Glomerular visceral epithelial cell (primary cell): ENCODE data around the gene FAM185A.
A peak's percentile ranks its signal among the peaks of the same experiment; 100 is the strongest.
"Not testable (repeated sequence)": the region's sequence is repeated elsewhere in the genome, so short reads cannot be mapped to it uniquely, and the experiment has no call there.

Experiments used
- DNase-seq: peaks from one replicate; pipeline ENCODE4 v3.0.0-alpha.2; 2016; ENCODE audit errors: extremely low spot score

FAM185A gene

DNA sequence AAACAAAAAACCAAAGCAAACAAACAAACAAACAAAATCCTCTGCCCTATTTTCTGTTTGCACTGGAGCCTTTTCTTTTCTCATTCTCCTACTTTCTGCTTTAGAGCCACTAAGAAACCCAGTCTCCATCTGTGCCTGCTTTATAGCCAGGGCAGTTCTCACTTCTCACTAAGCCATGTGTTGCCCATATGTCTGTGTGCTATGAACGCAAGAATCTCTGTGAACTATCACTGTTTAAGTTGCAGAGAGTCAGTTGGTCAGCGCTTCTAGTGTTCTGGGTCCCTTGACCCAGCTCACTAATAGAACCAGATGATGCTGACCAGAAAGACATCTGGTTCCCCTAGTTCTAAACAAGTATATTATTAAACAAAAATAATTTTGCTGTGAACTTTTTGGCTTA lies 81.4 kb downstream of the FAM185A start:
- no peak for DNase-seq

DNA sequence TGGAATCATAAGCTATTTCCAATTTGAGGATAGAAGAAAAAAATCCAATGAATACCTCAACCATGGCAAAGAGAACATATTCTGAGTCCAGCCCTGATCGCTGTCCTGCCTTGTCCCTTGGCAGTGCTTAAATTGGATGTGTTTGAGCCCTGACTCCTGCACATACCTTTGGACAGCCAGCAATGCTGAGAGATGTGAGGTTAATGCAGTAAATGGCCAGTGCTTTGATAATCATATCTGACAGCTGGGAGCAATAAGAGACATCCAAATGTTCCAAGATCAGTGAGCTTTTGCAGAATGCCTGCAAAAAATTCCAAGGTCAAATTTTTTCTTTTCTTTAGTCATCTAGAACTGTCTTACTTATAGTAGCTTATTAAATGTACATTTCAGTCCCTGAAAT lies 83.9 kb downstream of the FAM185A start:
- DNase-seq: no peak

DNA sequence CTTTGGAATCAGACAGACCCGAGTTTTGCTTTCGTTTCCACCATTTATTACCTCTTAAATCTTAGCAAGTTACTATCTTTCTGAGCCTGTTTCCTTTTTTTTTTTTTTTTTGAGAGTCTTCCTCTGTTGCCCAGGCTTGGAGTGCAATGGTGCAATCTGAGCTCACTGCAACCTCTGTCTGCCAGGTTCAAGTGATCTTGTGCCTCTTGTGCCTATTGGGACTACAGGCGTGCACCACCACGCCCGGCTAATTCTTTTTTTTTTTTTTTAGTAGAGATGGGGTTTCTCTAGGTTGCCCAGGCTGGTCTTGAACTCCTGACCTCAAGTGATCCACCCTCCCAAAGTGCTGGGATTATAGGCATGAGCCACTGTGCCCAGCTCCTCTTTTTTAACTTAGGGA lies 84.5 kb downstream of the FAM185A start:
- DNase-seq: no peak

DNA sequence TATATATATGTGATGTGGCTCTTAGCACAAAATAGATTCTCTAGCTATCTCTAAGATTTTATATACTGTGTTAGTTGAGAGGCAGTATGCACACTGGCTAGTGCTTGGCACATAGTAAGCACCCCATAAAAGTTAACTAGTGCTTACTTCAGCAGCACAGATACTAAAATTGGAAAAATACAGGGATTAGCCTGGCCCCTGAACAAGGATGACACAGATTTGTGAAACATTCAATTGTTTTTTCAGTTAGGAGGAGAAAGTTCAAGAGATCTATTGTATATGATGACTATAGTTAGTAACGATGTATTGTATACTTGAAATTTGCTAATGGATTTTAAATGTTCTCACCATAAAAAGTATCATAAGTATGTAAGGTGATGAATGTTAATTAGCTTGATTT lies 85.7 kb downstream of the FAM185A start:
- no peak for DNase-seq

DNA sequence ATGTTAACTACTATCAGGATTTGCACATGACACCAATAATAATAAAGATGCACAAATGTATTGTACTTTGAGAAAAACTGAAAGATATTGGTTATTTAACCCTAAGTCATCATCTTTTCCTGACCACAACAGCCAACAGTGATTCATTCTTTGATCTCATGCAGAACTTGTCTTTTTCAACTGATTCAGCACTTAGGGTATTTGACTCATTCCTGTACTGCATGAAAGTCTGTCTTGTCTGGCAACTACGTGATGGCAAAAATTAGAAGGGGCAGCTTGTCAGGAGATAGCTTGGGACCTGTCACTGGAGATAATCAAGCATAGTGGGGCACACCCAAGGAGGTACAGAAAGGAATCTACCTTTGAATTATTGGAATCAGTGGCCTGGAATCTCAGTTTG lies 86.2 kb downstream of the FAM185A start:
- peak; percentile 77 for DNase-seq

DNA sequence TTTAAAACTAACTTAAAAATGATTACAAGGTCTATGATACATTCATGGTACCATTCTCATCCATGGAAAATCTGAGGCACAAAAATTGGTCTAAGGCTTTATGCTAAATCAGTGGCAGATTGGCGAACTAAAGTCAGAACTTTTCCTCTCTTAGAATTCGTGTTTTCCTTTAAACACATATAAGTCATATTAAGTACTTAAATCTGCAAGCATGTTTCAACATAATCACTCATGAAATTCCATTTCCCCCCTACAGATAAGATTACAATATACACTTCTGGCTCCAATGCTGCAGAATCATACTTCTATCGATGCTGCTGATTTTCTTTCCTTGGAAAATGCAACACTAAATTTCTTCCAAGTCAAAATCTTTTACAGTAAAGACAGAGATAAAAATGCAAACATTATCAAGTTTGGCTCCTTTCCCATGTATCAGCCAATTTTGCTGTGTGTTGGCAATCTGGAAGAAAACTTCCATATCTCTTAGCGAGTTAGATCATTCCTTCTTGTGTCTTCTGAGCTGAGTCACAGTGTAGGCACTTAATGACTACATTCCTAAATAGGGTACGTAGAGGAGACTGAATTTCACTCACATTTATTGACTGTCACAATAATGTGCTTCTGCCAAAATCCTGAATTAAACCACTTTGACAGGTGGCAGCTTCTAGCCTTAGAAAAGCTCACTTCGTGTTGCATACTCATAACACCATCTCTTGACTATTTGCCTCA lies 87.6 kb downstream of the FAM185A start:
- DNase-seq: peak; percentile 83

DNA sequence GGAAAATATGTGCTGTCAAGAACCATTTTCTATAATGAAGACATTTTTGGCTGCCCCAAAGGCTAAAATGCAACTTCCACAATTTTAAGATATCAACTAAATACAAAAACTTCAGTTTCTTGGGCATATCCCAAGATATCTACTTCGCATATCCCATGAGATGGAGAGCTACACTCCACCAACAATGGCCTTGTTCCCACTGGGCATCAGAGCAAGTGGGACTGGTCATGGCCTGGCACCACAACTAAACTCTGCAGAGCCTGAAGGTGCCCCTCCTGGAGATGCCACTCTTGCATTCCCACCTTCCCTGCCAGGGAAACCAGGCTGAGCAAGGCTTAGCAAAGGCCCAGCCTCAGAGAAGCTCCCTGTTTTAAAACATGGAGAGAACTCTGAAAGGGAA lies 88.2 kb downstream of the FAM185A start:
- DNase-seq: no peak

DNA sequence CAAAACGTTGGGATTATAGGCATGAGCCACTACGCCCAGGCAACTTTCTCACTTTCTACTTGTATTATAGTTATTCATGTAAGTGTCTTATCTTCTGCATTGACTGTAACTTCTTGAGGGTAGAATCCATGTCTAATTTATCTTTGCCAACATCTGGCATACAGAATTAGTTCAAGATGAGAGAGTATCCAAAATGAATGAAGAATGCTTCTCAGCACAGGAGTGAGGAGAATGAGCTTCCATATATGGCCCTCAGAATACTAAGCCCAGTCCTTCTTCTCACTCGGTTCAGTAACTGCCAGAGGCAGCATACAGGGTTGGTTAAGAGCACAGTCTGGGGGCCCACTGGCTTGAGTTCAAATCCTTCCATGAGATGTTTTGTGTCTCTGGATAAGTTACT lies 89.0 kb downstream of the FAM185A start:
- DNase-seq: no peak

DNA sequence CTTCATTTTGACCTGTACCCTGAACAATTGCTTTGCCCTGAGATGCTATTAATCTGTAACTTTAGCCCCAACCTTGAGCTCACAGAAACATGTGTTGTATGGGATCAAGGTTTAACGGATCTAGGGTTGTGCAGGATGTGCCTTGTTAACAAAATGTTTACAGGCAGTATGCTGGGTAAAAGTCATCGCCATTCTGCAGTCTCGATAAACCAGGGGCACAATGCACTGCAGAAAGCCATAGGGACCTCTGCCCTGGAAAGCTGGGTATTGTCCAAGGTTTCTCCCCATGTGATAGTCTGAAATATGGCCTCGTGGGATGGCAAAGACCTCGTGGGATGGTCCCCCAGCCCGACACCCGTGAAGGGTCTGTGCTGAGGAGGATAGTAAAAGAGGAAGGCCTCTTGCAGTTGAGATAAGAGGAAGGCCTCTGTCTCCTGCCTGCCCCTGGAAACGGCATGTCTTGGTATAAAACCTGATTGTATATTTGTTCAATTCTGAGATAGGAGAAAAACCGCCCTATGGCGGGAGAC lies 89.8 kb downstream of the FAM185A start:
- not testable (repeated sequence) for DNase-seq

DNA sequence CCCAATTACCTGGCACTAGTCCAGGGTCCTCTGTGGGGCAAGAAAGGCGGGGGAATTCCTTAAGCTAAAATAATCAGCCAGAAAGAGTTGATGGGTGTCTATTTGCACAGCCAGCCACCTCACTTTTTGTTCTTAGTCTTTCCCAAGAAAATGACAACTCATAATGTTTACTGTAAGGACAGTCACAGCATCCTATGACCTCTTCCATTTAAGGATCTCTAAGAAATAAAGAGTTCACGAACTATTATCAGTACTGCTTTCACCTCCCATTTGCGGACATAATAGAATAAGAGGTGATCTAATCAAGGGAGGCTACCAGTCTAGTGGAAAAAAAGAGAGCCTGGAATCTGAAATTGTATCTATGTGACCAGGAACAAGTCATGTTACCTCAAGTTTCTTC lies 91.6 kb downstream of the FAM185A start:
- DNase-seq: no peak

DNA sequence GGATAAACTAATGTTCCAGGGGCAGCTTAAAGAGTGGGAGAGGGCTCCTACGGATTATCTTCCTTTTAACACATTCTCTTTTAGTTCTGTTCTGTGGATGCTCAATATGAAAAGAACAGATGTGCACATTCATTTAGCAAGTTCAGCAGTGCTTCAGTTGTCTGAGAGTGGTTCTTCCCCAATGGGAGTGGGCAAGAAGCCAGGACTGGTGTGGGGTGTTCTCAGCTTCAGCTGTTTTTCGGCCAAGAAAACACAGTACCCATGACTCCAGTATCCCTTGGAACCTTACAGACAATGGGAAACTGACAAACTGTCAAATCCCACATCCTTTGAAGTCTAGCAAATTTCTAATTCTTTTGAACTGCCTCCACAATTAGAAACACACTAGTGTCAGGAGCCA lies 92.5 kb downstream of the FAM185A start:
- DNase-seq: no peak

DNA sequence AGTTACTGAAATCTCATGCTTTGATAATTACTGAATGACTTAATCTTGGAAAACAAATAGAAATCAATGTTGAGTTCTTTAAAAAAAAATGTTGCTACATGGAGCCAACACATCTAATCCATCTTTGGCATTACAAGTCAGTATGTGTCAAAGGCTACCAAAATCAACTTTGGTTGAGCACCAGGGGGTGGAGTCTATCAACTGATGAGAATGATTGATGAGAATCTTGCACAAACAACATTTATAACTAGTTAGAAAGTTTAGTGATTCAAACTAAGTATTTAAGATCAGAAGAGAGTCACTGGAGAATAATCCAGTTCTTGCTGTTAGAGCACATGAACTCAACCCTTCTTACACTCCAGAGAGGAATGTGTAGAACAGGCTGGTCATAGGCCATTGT lies 93.5 kb downstream of the FAM185A start:
- no peak for DNase-seq

DNA sequence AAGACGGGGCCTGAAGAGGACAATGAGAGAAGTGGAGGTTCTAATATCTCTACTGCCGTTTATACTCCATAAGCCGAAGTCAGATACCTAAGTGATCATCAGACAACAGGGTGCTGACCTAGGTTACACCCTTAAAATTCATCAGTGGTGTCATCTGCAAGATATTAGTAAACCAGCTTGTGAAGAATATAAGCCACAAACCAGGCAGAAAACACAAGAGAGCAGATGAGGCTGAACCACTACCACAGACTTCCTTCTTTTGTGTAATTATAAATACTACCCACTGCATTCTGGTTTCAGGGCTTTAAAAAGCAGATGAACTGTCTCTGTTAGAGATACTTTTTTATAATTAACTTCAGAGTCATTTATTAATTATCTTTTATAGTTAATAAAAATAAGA lies 95.1 kb downstream of the FAM185A start:
- no peak for DNase-seq

DNA sequence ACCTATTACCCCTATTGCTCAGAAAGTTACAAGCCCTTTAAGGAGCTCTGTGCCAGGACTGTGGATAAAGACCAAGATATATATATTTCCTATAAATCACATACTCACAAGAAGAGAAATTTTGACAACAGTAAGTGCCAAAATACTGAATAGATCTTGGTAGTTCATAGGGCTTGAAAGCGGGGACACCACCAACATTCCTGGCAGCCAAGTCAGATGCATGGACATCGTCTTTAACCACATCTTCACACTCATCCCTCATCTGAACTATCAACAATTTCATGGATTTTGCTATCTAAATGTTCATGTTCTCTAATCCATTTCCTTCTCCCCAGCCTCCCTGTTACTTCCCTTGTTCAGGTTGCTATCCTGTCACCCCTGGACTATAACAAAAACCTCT lies 96.5 kb downstream of the FAM185A start:
- peak; percentile 25 for DNase-seq

DNA sequence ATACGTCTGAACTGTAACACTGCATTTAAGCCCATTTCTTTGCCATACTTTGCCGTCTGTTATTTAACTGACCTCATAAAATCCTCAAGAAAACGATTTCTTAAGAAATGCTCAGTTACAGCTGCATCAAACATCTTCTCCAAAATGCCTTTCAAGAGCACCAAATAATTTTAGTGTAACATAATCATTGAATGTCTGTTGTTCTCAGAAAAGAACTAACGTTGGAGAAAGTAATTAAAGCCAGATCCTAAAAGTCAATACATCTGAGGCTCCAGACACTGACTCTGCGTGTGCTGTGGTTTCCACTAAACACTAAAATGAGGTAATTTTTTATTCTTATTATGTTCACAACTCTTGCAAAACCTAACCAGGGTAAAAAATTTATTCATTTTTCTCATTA lies 100.3 kb downstream of the FAM185A start:
- no peak for DNase-seq

DNA sequence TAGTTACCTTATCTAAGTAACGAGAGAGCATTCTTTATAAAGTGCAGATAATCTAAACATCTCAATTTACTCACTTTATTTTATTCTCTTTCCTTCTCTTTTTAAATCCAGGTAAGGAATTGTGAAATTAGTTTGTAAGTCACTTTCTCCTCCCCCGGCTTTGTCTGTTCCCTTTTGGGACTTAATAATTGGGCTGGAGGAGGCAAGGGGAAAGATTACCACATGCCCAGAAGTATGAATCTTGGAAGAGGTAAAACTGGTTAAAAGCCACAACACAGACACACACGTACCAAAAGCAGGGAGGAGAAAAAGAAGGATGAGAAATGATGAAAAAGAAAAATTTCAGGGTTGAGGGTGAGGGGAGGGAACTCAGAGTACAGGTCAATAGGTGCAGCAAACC lies 100.7 kb downstream of the FAM185A start:
- DNase-seq: no peak

DNA sequence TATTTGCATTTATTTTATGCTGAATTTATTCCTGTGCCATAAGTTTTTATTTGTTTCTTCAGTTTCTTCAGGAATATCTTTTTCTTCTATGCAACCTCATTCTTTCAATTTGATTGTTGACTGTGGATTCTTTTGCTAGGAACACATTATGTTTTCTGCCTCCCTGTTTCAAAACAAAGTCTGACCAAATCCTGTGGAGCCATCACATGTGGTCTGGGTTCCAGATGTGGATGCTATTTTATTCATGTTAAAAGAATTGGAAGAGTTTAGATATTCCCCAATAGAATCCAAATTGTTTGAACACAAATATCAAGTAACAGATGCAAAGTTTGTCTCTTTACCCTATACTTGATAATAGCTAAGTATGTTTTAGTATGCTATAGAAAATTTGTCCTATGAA lies 107.2 kb downstream of the FAM185A start:
- DNase-seq: no peak
